Activated T-helper 2 cell treated with anti-CD3 and anti-CD28 coated beads, Interferon-gamma antibody, Interleukin-2, Interleukin-4, amounts not matched to agents 10 μg/mL and 5 μg/mL and 100 μg/mL, durations not matched to agents 14 hours and 24 hours and 36 hours (primary cell): Measurements from ENCODE around the gene PDF. TPM values are rescaled to one million over a fixed set of nuclear protein-coding genes. Genes with fewer than 3 reads are reported as not detected.

ENCODE experiments used
- DNase-seq: peaks from one replicate; pipeline ENCODE4 v3.0.0; 2021; ENCODE audit warnings: low spot score
- H3K27ac Mint-ChIP-seq: one replicate; pipeline ENCODE4 v1.8.0; 2021; ENCODE audit warnings: mixed read lengths
- H3K27me3 Mint-ChIP-seq: one replicate; pipeline ENCODE4 v1.8.0; 2021; ENCODE audit warnings: low read depth, mixed read lengths
- H3K36me3 Mint-ChIP-seq: one replicate; pipeline ENCODE4 v1.8.0; 2021; ENCODE audit warnings: low read depth, mixed read lengths
- H3K4me1 Mint-ChIP-seq: one replicate; pipeline ENCODE4 v1.8.0; 2021; ENCODE audit warnings: low read depth, mixed read lengths
- H3K4me3 Mint-ChIP-seq: one replicate; pipeline ENCODE4 v1.8.0; 2021; ENCODE audit warnings: low read depth, mild to moderate bottlenecking, moderate library complexity, mixed read lengths
- H3K9me3 Mint-ChIP-seq: one replicate; pipeline ENCODE4 v1.8.0; 2021; ENCODE audit warnings: mixed read lengths
- intact Hi-C: fragments of 100-400 bp; cut with micrococcal nuclease; formaldehyde crosslinking; loops from one replicate; pipeline ENCODE4 v1.15.1; 2023
- total RNA-seq: library from RNA; stranded (reverse); gene quantifications from 2 replicates; pipeline ENCODE4 v1.2.3, GENCODE V29; 2022

The PDF gene
- total RNA-seq, 1 donor from 2014 or later = 15.5 TPM

GRCh38 chr16:69351309-69352027 lies 21.1 kb upstream of the PDF start, which contains the start of gene TMED6:
TSS of gene TMED6 (minus strand) at chr16:69351786. CDS start at chr16:69351753, 33 bp downstream.
- intact Hi-C loops = no loop called here
- H3K4me3 Mint-ChIP-seq = no peak within 1 kb of the TSS
- no peaks in the 10 kb centered on the region for H3K4me1 Mint-ChIP-seq
- DNase-seq = no peak
- H3K9me3 Mint-ChIP-seq = no peaks in the 10 kb centered on the region
- H3K27me3 Mint-ChIP-seq = no peaks in the 10 kb centered on the region
- peaks cover 33% of the 10 kb centered on the region for H3K36me3 Mint-ChIP-seq
- no peak within 1 kb of the TSS for H3K27ac Mint-ChIP-seq

- peaks cover 25% of the 10 kb centered on the region for H3K36me3 Mint-ChIP-seq
- H3K9me3 Mint-ChIP-seq = no peaks in the 10 kb centered on the region
These were observed 20.2 kb upstream of the PDF start for GRCh38 chr16:69350536-69351133.

GRCh38 chr16:69349536-69349935 lies 19.1 kb upstream of the PDF start:
- Mint-ChIP-seq H3K36me3 (peaks cover 22% of the 10 kb centered on the region), H3K4me3 (no peak overlapping the region), H3K27me3 (no peaks in the 10 kb centered on the region), H3K9me3 (no peaks in the 10 kb centered on the region), H3K4me1 (peaks cover 6% of the 10 kb centered on the region), H3K27ac (no peak overlapping the region)
- DNase-seq = no peak
- intact Hi-C loops = no loop called here

More at GRCh38 chr16:69350536-69351133, 20.2 kb upstream of the PDF start:
- intact Hi-C loops = no loop called here
- Mint-ChIP-seq H3K4me1 (peaks cover 5% of the 10 kb centered on the region), H3K4me3 (no peak overlapping the region), H3K27me3 (no peaks in the 10 kb centered on the region), H3K27ac (no peak overlapping the region)
- no peak for DNase-seq

- Mint-ChIP-seq H3K4me3 (no peak overlapping the region), H3K27ac (no peak overlapping the region), H3K4me1 (peaks cover 8% of the 10 kb centered on the region), H3K9me3 (no peaks in the 10 kb centered on the region), H3K27me3 (no peaks in the 10 kb centered on the region), H3K36me3 (peaks cover 28% of the 10 kb centered on the region)
- DNase-seq = no peak
- intact Hi-C loops = no loop called here
These were observed 17.8 kb upstream of the PDF start for GRCh38 chr16:69348222-69348621.

- H3K4me3 Mint-ChIP-seq = no peak overlapping the region
- DNase-seq = no peak
- H3K36me3 Mint-ChIP-seq = peaks cover 31% of the 10 kb centered on the region
- peaks cover 11% of the 10 kb centered on the region for H3K4me1 Mint-ChIP-seq
- no peaks in the 10 kb centered on the region for H3K9me3 Mint-ChIP-seq
- intact Hi-C loops = no loop called here
- no peaks in the 10 kb centered on the region for H3K27me3 Mint-ChIP-seq
- no peak overlapping the region for H3K27ac Mint-ChIP-seq
These were observed 16.3 kb upstream of the PDF start for GRCh38 chr16:69346683-69347082.

- Mint-ChIP-seq H3K27ac (no peak overlapping the region), H3K36me3 (peaks cover 39% of the 10 kb centered on the region), H3K4me3 (no peak overlapping the region), H3K4me1 (peaks cover 17% of the 10 kb centered on the region), H3K27me3 (no peaks in the 10 kb centered on the region), H3K9me3 (no peaks in the 10 kb centered on the region)
- intact Hi-C loops = no loop called here
- no peak for DNase-seq
These were observed 15.5 kb upstream of the PDF start for GRCh38 chr16:69345923-69346322.

- no peaks in the 10 kb centered on the region for H3K9me3 Mint-ChIP-seq
- H3K27ac Mint-ChIP-seq = no peak overlapping the region
- no peak for DNase-seq
- no peaks in the 10 kb centered on the region for H3K27me3 Mint-ChIP-seq
- peaks cover 19% of the 10 kb centered on the region for H3K4me1 Mint-ChIP-seq
- H3K4me3 Mint-ChIP-seq = no peak overlapping the region
- H3K36me3 Mint-ChIP-seq = peaks cover 46% of the 10 kb centered on the region
- intact Hi-C loops = no loop called here
These were observed 13.8 kb upstream of the PDF start for GRCh38 chr16:69344171-69344570.

- Mint-ChIP-seq H3K9me3 (no peaks in the 10 kb centered on the region), H3K36me3 (peaks cover 67% of the 10 kb centered on the region), H3K4me3 (peak overlapping the region; percentile 98), H3K27ac (peak overlapping the region; percentile 96), H3K27me3 (no peaks in the 10 kb centered on the region), H3K4me1 (peaks cover 32% of the 10 kb centered on the region)
- no peak for DNase-seq
- intact Hi-C loops = no loop called here
These were observed 9.8 kb upstream of the PDF start for GRCh38 chr16:69340095-69340644.

GRCh38 chr16:69339289-69340094 lies 9.1 kb upstream of the PDF start, which contains the start of the genes COG8 and NIP7:
TSS of gene COG8 (minus strand) at chr16:69339564. CDS start at chr16:69339552, 12 bp downstream.
TSS of gene NIP7 (plus strand) at chr16:69339772. CDS start at chr16:69339830, 58 bp downstream.
- DNase-seq = peak; percentile 91
- H3K36me3 Mint-ChIP-seq = peaks cover 72% of the 10 kb centered on the region
- peak within 1 kb of the TSS; percentile 96 for H3K27ac Mint-ChIP-seq
- H3K4me3 Mint-ChIP-seq = peak within 1 kb of the TSS; percentile 98
- intact Hi-C loops = loop anchor here (1.0 to 5.0 kb wide), 5 partner anchors 9 to 413 kb away; partner anchors contain the start of genes NOB1, PDF and VPS4A
- peaks cover 31% of the 10 kb centered on the region for H3K4me1 Mint-ChIP-seq
- H3K9me3 Mint-ChIP-seq = no peaks in the 10 kb centered on the region
- no peaks in the 10 kb centered on the region for H3K27me3 Mint-ChIP-seq

GRCh38 chr16:69338557-69339288 lies 8.3 kb upstream of the PDF start:
- H3K27ac Mint-ChIP-seq = peak overlapping the region; percentile 86
- intact Hi-C loops = loop anchor here (1.0 to 5.0 kb wide), 5 partner anchors 8 to 414 kb away; partner anchors contain the start of genes NOB1, PDF and VPS4A
- peaks cover 31% of the 10 kb centered on the region for H3K4me1 Mint-ChIP-seq
- no peaks in the 10 kb centered on the region for H3K27me3 Mint-ChIP-seq
- peak overlapping the region; percentile 98 for H3K4me3 Mint-ChIP-seq
- peaks cover 74% of the 10 kb centered on the region for H3K36me3 Mint-ChIP-seq
- no peaks in the 10 kb centered on the region for H3K9me3 Mint-ChIP-seq
- no peak for DNase-seq

GRCh38 chr16:69334696-69335095 lies 4.3 kb upstream of the PDF start:
- H3K27me3 Mint-ChIP-seq = no peaks in the 10 kb centered on the region
- intact Hi-C loops = loop anchor here (5.0 kb wide), 1 partner anchor 418 kb away; the partner anchor contains the start of gene NOB1
- no peak for DNase-seq
- H3K9me3 Mint-ChIP-seq = no peaks in the 10 kb centered on the region
- no peak overlapping the region for H3K4me3 Mint-ChIP-seq
- H3K27ac Mint-ChIP-seq = no peak overlapping the region
- H3K4me1 Mint-ChIP-seq = peaks cover 23% of the 10 kb centered on the region
- H3K36me3 Mint-ChIP-seq = peaks cover 64% of the 10 kb centered on the region
